GM03348 (cell line): Measurements from ENCODE around the gene ASH1L.
A peak's percentile ranks its signal among the peaks of the same experiment; 100 is the strongest.
"Not testable (repeated sequence)": the region's sequence is repeated elsewhere in the genome, so short reads cannot be mapped to it uniquely, and the experiment has no call there.

Source experiments
- DNase-seq: peaks from one replicate; pipeline ENCODE4 v3.0.0; 2012; ENCODE audit warnings: low spot score

ASH1L gene

DNA sequence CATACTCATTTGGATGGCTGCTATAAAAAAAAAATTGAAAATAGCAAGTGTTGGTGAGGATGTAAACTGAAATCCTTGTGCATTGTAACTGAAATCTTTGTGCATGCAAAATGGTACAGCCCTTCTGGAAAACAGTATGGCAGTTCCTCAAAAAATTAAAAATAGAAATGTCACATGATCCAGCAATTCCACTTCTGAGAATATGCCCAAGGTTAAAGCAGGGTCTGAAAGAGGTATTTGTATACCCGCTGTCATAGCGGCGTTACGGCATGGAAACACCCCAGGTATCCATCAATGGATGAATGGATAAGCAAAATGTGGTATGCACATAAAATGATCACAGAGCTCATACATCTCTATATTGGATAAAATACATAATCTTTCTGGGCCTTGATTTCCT lies 125.2 kb downstream of the ASH1L start:
- no peak for DNase-seq

DNA sequence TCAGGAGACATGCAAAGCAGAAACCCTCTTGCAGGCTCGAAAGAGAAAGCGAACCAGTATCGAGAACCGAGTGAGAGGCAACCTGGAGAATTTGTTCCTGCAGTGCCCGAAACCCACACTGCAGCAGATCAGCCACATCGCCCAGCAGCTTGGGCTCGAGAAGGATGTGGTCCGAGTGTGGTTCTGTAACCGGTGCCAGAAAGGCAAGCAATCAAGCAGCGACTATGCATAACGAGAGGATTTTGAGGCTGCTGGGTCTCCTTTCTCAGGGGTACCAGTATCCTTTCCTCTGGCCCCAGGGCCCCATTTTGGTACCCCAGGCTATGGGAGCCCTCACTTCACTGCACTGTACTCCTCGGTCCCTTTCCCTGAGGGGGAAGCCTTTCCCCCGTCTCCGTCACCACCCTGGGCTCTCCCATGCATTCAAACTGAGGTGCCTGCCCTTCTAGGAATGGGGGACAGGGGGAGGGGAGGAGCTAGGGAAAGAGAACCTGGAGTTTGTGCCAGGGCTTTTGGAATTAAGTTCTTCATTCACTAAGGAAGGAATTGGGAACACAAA lies 128.7 kb downstream of the ASH1L start:
- not testable (repeated sequence) for DNase-seq

GRCh38 chr1:155433128-155433830 lies 129.3 kb downstream of the ASH1L start:
- DNase-seq, result not testable (repeated sequence)

DNA sequence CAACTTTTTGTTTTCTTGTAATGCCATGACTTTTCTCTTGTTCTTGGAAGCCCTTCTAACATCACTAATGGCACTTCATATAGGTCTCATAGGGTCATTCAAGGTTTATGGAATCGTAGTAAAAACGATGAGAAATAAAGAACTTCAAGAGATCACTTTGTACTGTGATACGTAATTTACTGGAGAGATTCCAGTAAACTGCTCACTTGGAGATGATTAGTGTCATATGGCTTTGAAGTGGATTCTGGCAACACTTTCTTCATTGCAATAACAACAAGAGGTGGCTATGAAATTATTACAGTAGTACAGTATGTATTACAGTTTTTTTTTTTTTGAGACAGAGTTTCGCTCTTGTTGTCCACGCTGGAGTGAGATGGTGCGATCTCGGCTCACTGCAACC lies 138.5 kb downstream of the ASH1L start:
- DNase-seq, result no peak

GRCh38 chr1:155420788-155421187 lies 141.8 kb downstream of the ASH1L start:
- no peak for DNase-seq

DNA sequence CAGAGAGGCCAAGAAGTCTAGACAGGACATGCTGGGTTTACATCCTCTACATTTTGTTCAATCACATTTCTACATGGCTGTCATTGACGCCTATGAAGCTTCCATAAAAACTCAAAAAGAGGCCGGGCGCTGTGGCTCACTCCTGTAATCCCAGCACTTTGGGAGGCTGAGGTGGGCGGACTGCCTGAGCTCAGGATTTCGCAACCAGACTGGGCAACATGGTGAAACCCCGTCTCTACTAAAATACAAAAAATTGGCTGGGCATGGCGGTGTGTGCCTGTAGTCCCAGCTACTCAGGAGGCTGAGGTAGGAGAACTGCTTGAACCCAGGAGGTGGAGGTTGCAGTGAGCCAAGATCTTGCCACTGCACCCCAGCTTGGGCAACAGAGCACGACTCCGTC lies 150.8 kb downstream of the ASH1L start:
- DNase-seq, result not testable (repeated sequence)

- DNase-seq, result no peak
Observed at GRCh38 chr1:155410931-155411330, 151.7 kb downstream of the ASH1L start.

GRCh38 chr1:155396874-155397476 lies 165.6 kb downstream of the ASH1L start:
- no peak for DNase-seq

- no peak for DNase-seq
Observed at GRCh38 chr1:155392898-155393411, 169.6 kb downstream of the ASH1L start.

DNA sequence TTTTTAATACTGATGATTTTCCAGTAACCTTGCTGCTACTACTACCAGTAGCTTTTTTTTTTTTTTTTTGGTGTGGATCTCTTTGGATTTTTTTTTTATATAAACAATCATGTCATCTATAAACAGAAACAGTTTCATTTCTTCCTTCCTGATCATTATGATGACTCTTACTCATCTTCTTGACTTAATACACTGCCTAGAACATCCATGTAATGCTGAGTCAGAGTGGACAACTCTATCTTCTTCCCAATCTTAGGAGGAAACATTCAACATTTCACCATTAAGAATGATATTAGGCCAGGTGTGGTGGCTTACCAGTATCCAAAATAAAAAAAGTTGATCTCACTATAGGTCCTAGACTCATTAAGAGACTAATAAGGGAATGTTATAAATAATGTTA lies 172.8 kb downstream of the ASH1L start:
- DNase-seq, result peak; percentile 28

DNA sequence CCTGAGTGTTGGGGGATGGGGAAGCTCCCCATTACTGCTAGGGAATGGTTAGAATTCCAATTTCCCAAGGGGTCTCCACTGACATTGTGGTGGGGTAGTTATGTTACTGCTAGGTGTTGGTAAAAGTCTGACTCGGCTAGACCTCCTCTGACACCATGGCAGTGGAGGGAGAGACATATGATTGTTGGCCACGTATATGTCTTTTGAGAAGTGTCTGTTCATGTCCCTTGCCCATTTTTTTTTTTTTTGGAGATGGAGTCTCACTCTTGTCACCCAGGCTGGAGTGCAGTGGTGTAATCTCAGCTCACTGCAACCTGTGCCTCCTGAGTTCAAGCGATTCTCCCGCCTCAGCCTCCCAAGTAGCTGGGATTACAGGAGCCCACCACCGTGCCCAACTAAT lies 176.8 kb downstream of the ASH1L start:
- not testable (repeated sequence) for DNase-seq

GRCh38 chr1:155383406-155383805 lies 179.2 kb downstream of the ASH1L start:
- DNase-seq, result no peak

- DNase-seq, result peak; percentile 75
Observed at GRCh38 chr1:155379631-155380090, 182.9 kb downstream of the ASH1L start.

DNA sequence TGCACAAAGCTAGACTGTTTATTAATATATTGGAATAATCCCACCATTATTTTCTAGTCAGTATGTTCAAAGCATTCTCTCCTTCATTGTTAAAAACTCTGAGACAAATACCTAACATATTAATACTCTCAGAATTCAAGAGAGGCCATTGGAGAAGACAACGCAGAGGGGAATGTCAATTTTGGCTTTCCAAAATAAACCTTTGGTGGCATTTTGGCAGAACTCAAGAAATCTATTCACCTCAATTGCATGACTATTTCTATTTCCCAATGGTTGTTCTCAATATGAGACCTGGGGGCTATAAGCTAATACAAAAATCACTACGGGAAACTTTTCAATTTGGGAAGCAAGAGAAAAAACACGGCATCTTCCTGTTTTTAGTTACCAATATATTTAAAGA lies 183.4 kb downstream of the ASH1L start:
- DNase-seq, result peak; percentile 31

- no peak for DNase-seq
Observed at GRCh38 chr1:155360051-155360450, 202.6 kb downstream of the ASH1L start.

- DNase-seq, result no peak
Observed at GRCh38 chr1:155352631-155353030, 210.0 kb downstream of the ASH1L start.

- no peak for DNase-seq
Observed at GRCh38 chr1:155342842-155343241, 219.8 kb downstream of the ASH1L start.

- DNase-seq, result no peak
Observed at GRCh38 chr1:155339515-155340097, 223.0 kb downstream of the ASH1L start.

DNA sequence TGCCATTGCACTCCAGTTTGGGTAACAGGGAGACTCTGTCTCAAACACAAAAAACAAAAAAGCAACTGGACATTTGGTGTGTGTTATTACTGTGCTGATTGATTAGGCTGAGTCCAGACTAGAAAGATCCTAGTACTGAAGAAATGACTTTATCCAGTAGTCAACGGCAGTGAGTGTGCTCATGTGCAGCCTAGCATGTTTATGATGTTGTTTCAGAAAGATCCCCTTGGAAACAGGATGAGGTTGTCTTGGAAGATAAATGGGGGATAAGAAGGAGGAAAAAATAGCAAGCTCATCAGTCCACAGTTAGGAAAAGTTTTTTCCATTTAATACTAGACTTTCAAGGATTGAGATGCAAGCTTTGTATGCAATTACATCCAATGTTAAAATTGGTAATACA lies 227.6 kb downstream of the ASH1L start:
- DNase-seq, result no peak

DNA sequence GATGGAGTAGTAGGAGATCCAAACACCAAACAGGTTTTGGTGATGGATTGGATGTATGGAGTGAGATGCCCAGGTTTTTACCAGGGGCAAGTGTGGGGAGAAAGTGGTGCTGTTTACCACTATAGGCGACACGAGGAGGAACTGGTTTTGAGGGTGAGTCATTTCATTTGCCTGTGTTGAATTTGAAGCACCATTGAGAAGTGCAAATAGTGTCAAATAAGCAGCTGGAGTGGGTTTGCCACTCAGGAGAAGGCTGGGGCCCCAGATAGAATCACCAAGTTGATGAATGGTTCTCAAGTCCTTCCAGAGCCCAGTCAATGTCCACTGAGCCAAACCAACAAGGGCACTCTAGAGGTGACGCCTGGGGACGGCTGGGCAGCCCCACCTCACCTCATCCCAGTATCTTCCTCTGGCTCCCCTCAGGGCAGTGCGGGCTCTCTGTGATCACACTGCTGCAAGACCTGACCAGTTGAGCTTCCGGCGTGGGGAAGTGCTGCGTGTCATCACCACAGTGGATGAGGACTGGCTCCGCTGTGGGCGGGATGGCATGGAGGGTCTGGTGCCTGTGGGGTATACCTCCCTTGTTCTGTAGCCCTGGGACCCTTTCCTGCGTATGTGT lies 232.5 kb downstream of the ASH1L start:
- no peak for DNase-seq

DNA sequence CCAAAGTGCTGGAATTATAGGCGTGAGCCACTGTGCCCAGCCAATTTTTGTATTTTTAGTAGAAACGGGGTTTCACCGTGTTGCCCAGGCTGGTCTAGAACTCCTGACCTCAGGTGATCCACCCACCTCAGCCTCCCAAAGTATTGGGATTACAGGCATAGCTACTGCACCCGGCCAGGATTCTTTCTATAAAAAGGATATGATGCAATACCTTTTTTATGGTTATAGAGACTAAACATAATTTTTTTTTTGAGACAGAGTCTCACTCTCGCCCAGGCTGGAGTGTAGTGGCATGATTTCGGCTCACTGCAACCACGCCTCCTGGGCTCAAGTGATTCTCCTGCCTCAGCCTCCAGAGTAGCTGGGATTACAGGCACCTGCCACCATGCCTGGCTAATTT lies 233.7 kb downstream of the ASH1L start:
- DNase-seq, result not testable (repeated sequence)

- no peak for DNase-seq
Observed at GRCh38 chr1:155327981-155328380, 234.6 kb downstream of the ASH1L start.
